BLaER1 (cell line): ENCODE results near the gene EEF1G.
"Not testable (repeated sequence)": the region's sequence is repeated elsewhere in the genome, so short reads cannot be mapped to it uniquely, and the experiment has no call there.

Source experiments
- H3K27ac ChIP-seq: shearing (Covaris generic); formaldehyde crosslinking; 2 replicates; pipeline ENCODE4 v1.8.1; 2022
- H3K27me3 ChIP-seq: shearing (Covaris generic); formaldehyde crosslinking; 2 replicates; pipeline ENCODE4 v1.8.1; 2022
- H3K36me3 ChIP-seq: shearing (Covaris generic); formaldehyde crosslinking; 2 replicates; pipeline ENCODE4 v1.8.1; 2022
- H3K4me1 ChIP-seq: shearing (Covaris generic); formaldehyde crosslinking; 2 replicates; pipeline ENCODE4 v1.8.1; 2022
- H3K4me2 ChIP-seq: shearing (Covaris generic); formaldehyde crosslinking; 2 replicates; pipeline ENCODE4 v1.8.1; 2022
- H3K4me3 ChIP-seq: shearing (Covaris generic); formaldehyde crosslinking; 2 replicates; pipeline ENCODE4 v1.8.1; 2022
- H3K9ac ChIP-seq: shearing (Covaris generic); formaldehyde crosslinking; 2 replicates; pipeline ENCODE4 v1.8.1; 2022
- H3K9me3 ChIP-seq: shearing (Covaris generic); formaldehyde crosslinking; 2 replicates; pipeline ENCODE4 v1.8.1; 2022
- H4K20me1 ChIP-seq: shearing (Covaris generic); formaldehyde crosslinking; 2 replicates; pipeline ENCODE4 v1.8.1; 2022
- Cebpa-rat ChIP-seq: shearing (Covaris generic); IDR thresholded peaks from 2 replicates; pipeline ENCODE4 v1.8.1; 2022

Gene EEF1G

DNA sequence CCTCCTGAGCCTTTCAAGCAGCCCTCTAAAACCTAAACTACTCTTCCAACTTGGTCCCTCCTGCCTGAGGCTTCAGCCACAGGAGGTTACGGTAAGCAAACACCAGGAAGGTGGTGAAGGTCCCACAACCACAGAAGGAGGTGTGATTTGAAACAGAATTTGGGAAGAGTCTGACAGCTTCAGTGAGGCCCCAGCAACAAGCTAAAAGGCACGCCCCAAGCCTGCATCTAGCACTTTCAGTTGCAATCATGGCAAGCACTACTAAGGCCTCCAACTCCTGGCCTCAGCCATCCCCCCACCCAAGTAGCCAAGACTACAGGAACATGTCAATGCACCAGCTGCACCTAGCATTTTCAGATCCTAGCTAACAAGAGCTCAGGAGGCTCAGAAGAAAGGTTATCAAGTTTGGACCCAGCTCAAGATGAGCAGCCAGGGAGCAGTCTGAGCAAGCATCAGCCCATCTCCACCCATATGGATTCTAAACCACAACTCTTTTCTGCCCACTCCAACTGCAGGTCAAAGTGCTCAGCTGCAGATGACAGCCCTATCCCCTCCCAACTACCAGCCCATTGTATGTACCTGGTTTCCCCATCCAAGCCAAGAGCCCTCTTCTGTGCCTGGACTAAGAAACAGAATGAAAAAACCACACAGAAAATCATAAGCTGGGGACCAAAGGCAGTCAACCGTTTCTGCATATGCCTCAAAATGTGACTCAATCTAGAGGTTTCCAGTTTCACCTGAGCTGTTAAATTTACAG is 16.6 kb downstream of the EEF1G start:
- H3K27ac ChIP-seq = peak overlapping the region; percentile 85
- H3K9me3 ChIP-seq = no peaks in the 10 kb centered on the region
- TF ChIP-seq Cebpa-rat = no peak
- peak overlapping the region; percentile 13; the same call in 1 of the 2 replicates for H3K4me3 ChIP-seq
- H3K9ac ChIP-seq = peak overlapping the region; percentile 70
- peaks cover 45% of the 10 kb centered on the region for H3K36me3 ChIP-seq
- H3K4me2 ChIP-seq = peak overlapping the region; percentile 91
- peaks cover 43% of the 10 kb centered on the region for H4K20me1 ChIP-seq
- no peaks in the 10 kb centered on the region for H3K27me3 ChIP-seq
- H3K4me1 ChIP-seq = peaks cover 77% of the 10 kb centered on the region

DNA sequence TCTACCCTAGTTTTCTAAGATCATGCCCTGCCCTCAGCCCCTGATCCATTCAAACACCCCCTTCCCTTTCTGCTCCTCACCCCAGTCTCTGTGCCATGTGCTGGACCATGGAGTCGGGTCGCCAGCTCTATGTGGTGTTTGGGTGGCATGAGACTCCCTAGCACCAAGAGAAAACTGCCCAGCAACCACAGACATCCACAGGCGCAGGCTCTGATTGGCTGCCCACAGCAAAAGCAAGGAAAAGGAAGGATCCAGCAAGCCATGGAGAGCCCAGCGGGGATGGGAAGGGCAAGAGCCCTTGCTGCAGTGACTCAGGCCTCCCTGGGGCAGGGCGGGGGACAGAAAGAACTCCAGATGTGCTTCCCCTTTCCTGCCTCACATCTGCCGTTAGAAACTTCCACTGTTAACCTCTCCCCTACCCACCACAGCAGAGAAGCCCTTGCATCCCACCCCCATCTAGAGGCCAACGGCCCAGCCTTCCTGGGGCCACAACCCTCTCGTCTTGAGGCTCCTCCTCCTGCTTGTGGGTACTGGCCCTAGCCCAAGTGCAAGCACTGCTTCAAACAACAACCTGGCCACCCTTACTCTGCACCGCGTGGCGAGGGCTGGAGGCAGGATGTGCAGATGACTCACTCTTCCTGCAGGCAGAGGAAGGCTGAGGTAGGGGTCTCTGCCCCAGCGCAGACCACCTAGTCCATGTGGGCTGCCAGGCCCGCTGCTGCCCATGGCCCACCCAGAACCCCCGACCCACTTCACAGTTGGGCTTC is 17.4 kb downstream of the EEF1G start:
- Histone ChIP-seq H3K36me3 (peaks cover 37% of the 10 kb centered on the region), H4K20me1 (peaks cover 35% of the 10 kb centered on the region), H3K27me3 (no peaks in the 10 kb centered on the region), H3K4me2 (peak overlapping the region; percentile 91), H3K9me3 (no peaks in the 10 kb centered on the region), H3K9ac (peak overlapping the region; percentile 70), H3K4me3 (peak overlapping the region; percentile 48), H3K27ac (peak overlapping the region; percentile 85), H3K4me1 (peaks cover 85% of the 10 kb centered on the region)
- no peak for TF ChIP-seq Cebpa-rat

DNA sequence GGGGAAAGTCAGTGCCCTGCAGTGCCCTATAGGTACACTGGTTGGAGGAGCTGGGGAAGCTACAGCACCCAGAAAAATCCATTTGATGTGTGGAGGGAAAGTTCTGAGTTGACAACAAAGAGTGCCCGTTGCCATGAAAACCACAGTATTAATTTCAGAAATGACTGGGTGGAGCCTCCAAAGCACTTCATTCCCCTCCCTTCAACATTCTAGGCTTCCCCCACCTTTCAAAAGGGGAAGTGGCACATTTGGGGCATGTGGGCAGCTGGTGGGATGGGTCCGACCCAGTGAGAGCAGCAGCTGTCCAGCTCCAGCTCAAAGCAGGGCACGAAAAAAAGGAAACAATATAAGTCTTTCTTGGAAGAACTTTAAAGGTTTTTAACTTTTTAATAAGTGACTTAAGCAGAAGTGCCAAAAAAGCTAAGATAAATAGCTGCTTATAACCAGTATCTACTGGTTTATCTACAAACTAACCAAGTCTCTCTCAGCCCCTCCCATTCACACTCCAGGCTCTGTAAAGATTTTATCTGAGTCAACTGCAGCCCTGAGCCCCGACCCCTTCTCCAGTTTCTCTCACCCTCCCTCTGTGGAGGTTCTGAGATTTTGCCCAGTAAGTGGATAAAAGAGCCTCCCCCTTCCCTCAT is 18.1 kb downstream of the EEF1G start:
- Histone ChIP-seq H3K4me1 (peaks cover 92% of the 10 kb centered on the region), H3K27ac (peak overlapping the region; percentile 85), H3K9ac (peak overlapping the region; percentile 70), H3K36me3 (peaks cover 30% of the 10 kb centered on the region), H3K9me3 (no peaks in the 10 kb centered on the region), H4K20me1 (peaks cover 28% of the 10 kb centered on the region), H3K27me3 (no peaks in the 10 kb centered on the region), H3K4me2 (peak overlapping the region; percentile 91), H3K4me3 (peak overlapping the region; percentile 48)
- no peak for TF ChIP-seq Cebpa-rat

DNA sequence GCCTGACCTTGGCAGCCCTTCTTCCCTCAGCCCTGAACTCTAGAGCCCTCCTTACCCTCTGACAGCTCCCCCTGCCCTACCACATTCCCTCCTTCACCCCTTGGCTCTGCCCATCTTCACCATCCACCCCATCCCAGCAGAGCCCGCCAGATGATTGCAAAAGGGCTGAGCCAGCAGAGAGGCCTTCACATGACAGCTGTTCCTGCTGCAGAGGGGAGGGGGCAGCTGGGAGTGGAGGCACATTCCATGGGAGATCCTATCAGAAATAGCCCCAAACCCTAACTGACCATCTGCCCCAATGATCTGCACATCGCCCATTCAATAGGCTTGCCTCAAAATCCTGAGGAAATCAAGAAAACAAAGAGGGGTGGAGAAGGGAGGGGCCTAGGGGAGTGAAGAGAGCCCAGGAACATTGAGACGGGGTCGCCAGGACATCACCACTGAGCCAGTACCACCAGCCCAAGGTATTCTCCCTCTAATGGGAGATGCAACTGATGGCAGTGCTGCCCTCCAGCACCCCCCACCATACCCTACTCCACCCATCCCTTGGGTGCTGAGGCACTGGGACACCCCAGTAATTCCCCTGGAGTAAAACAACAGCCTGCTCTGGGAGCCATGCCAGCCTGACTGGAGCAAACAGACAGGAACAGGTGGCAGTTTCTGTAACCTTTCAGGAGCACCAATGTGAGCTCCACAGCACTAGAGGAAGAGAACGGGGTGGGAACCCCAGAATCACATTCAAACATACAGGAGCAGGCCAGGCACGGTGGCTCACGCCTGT is 19.1 kb downstream of the EEF1G start:
- no peaks in the 10 kb centered on the region for H3K9me3 ChIP-seq
- 0 out of 2 replicates have a peak overlapping the region, but pooled peaks have one; percentile 85 for H3K27ac ChIP-seq

DNA sequence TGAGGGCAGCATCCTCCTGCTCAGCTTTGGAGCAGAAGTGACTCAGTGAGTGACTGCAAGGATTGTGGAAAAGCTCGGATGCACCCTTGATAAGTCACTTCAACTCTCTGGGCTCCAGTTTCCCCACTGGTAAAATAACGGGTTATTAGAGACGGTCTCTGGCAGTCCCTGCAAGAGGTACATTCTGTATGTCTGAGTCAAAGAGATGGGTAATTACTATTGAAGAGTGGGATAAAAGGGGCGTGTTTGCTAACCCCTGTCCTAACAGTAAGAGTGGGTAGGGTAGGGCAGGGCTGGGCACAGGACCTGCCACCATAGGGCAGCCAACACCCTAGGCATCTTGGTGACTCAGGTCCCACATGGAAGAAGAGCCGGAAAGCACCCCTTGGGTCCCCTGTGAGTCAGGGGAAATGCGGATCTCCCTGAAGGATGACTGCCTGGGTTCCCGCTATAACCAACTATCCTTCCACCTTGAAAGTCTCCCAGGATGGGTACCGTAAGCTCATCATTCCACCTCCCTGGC is 19.8 kb downstream of the EEF1G start:
- TF ChIP-seq Cebpa-rat = no peak
- Histone ChIP-seq H3K9ac (no peak overlapping the region), H3K4me3 (no peak overlapping the region), H4K20me1 (peaks cover 12% of the 10 kb centered on the region; the same call in 1 of the 2 replicates), H3K36me3 (peaks cover 14% of the 10 kb centered on the region), H3K9me3 (no peaks in the 10 kb centered on the region), H3K27me3 (peaks cover 12% of the 10 kb centered on the region), H3K4me1 (peaks cover 91% of the 10 kb centered on the region), H3K27ac (peak overlapping the region; percentile 85; the same call in 1 of the 2 replicates), H3K4me2 (peak overlapping the region; percentile 91)

More for the DNA sequence above, 19.1 kb downstream of the EEF1G start:
- Histone ChIP-seq H3K27me3 (peaks cover 5% of the 10 kb centered on the region; the same call in 1 of the 2 replicates), H3K4me3 (0 out of 2 replicates have a peak overlapping the region, but pooled peaks have one; percentile 21), H3K9ac (0 out of 2 replicates have a peak overlapping the region, but pooled peaks have one; percentile 70), H3K4me1 (peaks cover 97% of the 10 kb centered on the region), H4K20me1 (peaks cover 18% of the 10 kb centered on the region; the same call in 1 of the 2 replicates), H3K36me3 (peaks cover 20% of the 10 kb centered on the region), H3K4me2 (peak overlapping the region; percentile 91)
- no peak for TF ChIP-seq Cebpa-rat

DNA sequence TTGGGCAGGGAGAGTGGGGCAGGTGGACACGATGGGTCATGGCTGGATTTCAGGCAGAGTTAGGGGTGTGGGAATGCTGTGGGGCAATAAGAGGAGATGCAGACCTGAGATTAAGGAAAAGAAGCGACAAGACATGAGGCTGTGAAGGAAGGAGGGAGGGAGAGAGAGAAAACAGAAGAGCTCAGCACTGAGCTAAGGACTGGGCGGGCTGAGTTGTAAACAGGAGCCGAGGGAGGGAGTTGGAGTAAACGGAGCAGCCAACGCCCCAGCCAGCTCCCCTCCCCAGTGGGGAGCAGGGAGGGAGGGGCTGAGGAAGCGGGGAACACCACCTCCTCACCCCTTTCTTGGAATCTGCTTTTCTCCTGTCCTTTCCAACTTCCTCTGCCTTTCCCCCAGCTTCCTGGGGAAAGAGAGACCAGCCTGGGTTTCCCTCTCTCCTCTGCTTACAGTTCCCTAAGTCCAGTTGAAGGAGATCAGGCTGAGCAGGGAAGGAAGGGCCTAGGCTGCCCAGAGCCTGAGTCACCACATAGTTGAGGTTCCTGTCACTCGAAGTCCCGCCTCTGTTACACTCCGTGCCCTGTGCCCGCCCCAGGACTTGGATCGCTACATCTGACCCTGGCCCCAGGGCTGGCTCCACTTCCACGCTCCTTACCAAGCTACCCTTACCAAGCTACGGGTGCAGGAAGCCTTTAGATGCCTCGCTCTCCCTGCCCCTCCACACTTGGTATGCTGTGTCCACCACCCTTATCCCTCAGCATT is 20.4 kb downstream of the EEF1G start:
- Histone ChIP-seq H3K9ac (peak overlapping the region; percentile 51), H3K36me3 (peaks cover 7% of the 10 kb centered on the region; the same call in 1 of the 2 replicates), H3K4me3 (no peak overlapping the region), H4K20me1 (peaks cover 12% of the 10 kb centered on the region; the same call in 1 of the 2 replicates), H3K9me3 (no peaks in the 10 kb centered on the region), H3K4me1 (peaks cover 84% of the 10 kb centered on the region), H3K27ac (peak overlapping the region; percentile 36), H3K4me2 (peak overlapping the region; percentile 91), H3K27me3 (peaks cover 18% of the 10 kb centered on the region)
- TF ChIP-seq Cebpa-rat = no peak

DNA sequence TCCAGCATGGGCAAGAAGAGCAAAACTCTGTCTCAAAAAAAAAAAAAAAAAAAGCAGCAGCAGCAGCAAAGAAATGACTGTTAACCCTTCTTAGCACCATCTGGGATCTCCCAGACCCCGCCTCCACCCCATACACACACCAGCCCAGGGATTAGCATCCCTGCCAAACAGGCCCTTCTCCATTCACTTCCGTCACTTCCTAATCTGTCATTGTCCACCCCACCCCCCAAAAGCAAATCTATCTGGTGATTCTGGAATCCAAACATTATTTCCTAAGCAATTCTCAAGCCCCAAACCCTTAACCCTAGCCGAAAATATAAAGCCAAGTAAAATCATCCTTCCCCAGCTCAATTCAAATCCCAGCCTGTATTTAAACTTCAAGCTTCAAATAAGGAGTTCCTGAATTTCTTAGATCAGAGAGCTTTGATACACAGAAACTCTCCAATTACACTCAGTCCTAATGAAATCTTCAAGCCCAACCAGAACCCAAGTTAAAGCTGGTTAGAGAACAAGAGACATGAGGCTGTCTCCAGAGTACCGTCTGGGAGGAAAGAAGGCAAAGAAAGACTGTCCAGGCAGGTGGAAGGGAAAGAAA is 21.1 kb downstream of the EEF1G start:
- TF ChIP-seq Cebpa-rat = no peak
- Histone ChIP-seq H3K9me3 (no peaks in the 10 kb centered on the region), H3K36me3 (0 out of 2 replicates have a peak, but pooled peaks cover under 1% of the 10 kb centered on the region), H3K4me3 (no peak overlapping the region), H3K27ac (peak overlapping the region; percentile 36), H3K9ac (no peak overlapping the region), H3K4me2 (peak overlapping the region; percentile 91), H4K20me1 (peaks cover 15% of the 10 kb centered on the region), H3K27me3 (peaks cover 25% of the 10 kb centered on the region), H3K4me1 (peaks cover 78% of the 10 kb centered on the region)

DNA sequence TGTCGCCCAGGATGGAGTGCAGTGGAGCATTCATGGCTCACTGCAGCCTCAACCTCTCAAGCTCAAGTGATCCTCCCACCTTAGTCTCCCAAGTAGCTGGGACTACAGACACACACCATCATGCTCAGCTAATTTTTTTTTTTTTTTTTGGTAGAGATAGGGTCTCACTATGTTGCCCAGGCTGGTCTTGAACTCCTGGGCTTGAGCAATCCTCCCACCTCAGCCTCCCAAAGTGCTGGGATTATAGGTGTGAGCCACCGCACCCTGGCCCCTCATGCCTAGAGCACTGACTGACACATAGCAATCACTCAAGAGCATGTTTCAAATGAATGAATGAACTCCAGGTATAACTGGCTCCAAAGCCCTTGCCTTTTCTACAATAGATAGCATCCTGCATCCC is 23.2 kb downstream of the EEF1G start:
- Histone ChIP-seq H4K20me1 (peaks cover 23% of the 10 kb centered on the region), H3K27me3 (peaks cover 46% of the 10 kb centered on the region), H3K4me2 (peak overlapping the region; percentile 91; the same call in 1 of the 2 replicates), H3K4me1 (peaks cover 68% of the 10 kb centered on the region)
- H3K27ac ChIP-seq, H3K36me3 ChIP-seq, H3K9ac ChIP-seq, H3K4me3 ChIP-seq, H3K9me3 ChIP-seq: not testable (repeated sequence)
